ENCODE measurements around the gene FKBP7. TPM values are rescaled to one million over a fixed set of nuclear protein-coding genes. Genes with fewer than 3 reads are reported as not detected.
A peak's percentile ranks its signal among the peaks of the same experiment; 100 is the strongest.

The FKBP7 gene
- total RNA-seq, 1 experiment from 2014 or later, result 4.8 TPM

- TF ChIP-seq CTCF (conservative IDR thresholded peaks at IDR 0.05), result peak; percentile 93
- H3K9me3 ChIP-seq (ENCODE audit: control insufficient read depth, low read depth, low read length), result no peaks in the 10 kb centered on the region
- Mint-ChIP-seq H3K27me3 (ENCODE audit: low read depth) (no peaks in the 10 kb centered on the region), H3K9me3 (no peaks in the 10 kb centered on the region), H3K4me3 (peak overlapping the region; percentile 87 to 89), H3K36me3 (ENCODE audit: insufficient read depth in 1 of 3, low read depth in 3 of 3) (no peaks in the 10 kb centered on the region), H3K27ac (peak overlapping the region in 2 of 3 experiments; percentile 31 to 97; a peak in 3 of 7 replicates), H3K4me1 (peaks cover 10 to 16% of the 10 kb centered on the region in 2 experiments)
- no peak overlapping the region for H2BK20ac ChIP-seq (ENCODE audit: low read depth, low read length, poor library complexity, severe bottlenecking)
- H3K18ac ChIP-seq (ENCODE audit: insufficient read length, low read depth, low read length), result no peak overlapping the region
- no peak overlapping the region for H3T11ph ChIP-seq (ENCODE audit: low read length)
- peak overlapping the region; percentile 79 for H2AFZ ChIP-seq (ENCODE audit: low read length)
- no peaks in the 10 kb centered on the region for H3K27me3 ChIP-seq (ENCODE audit: insufficient read depth, low read length)
- peak; percentile 91 for DNase-seq
- H3K27ac ChIP-seq (ENCODE audit: insufficient read length, low read depth, low read length), result peak overlapping the region; percentile 47
- H2BK5ac ChIP-seq (ENCODE audit: insufficient read length, low read length), result no peak overlapping the region
- H3K9ac ChIP-seq (ENCODE audit: extremely low read depth, insufficient read length, low read length), result peak overlapping the region; percentile 77
- peaks cover 3% of the 10 kb centered on the region for H3K23me2 ChIP-seq (ENCODE audit: insufficient read length, low read depth, low read length, poor library complexity, severe bottlenecking)
- H2BK12ac ChIP-seq (ENCODE audit: insufficient read length, low read depth, low read length), result no peak overlapping the region
- H3K4me1 ChIP-seq (ENCODE audit: insufficient read depth, low read length), result no peaks in the 10 kb centered on the region
- H3K56ac ChIP-seq (ENCODE audit: insufficient read length, low read depth, low read length), result no peak overlapping the region
- no peak overlapping the region for H3K23ac ChIP-seq (ENCODE audit: insufficient read length, low read depth, low read length)
- no peaks in the 10 kb centered on the region for H4K20me1 ChIP-seq (ENCODE audit: control insufficient read depth, insufficient read depth, insufficient read length)
- H4K5ac ChIP-seq (ENCODE audit: insufficient read length, low read depth, low read length), result no peak overlapping the region
- H4K91ac ChIP-seq (ENCODE audit: insufficient read length, low read depth, low read length), result no peak overlapping the region
- no peaks in the 10 kb centered on the region for H3K79me1 ChIP-seq (ENCODE audit: insufficient read depth, low read depth, low read length, poor library complexity, severe bottlenecking)
- H3K4ac ChIP-seq (ENCODE audit: low read depth, low read length), result no peak overlapping the region
- H2AK5ac ChIP-seq (ENCODE audit: insufficient read length, low read length), result no peak overlapping the region
- no peak overlapping the region; the same call in 1 of the 2 replicates for H3K14ac ChIP-seq (ENCODE audit: insufficient read depth, low read length)
- no peaks in the 10 kb centered on the region for H3K79me2 ChIP-seq (ENCODE audit: insufficient read depth, low read length)
- H4K8ac ChIP-seq (replicated peaks; ENCODE audit: insufficient read length, low read depth, low read length), result no peak overlapping the region
- no peak overlapping the region for H2BK120ac ChIP-seq (ENCODE audit: low read depth, low read length, poor library complexity, severe bottlenecking)
- H2BK15ac ChIP-seq (ENCODE audit: low read depth, low read length), result no peak overlapping the region
- peak overlapping the region; percentile 80 for H3K4me2 ChIP-seq (ENCODE audit: insufficient read depth, insufficient read length, low read length)
- WGBS (ENCODE audit: extremely low coverage, insufficient read length, low lambda C conversion rate), result no CpG with 5 or more reads among the region's 21 CpGs
Observed at GRCh38 chr2:178414266-178415247, 63.8 kb downstream of the FKBP7 start.

Other genes starting within 250 kb of the FKBP7 start
- 60.1 and 61.5 TPM in 2 replicates for gene PRKRA, start 27.4 kb downstream of the FKBP7 start, total RNA-seq (2021)
- 4.0 and 4.7 TPM in 2 replicates for gene PJVK, start 27.2 kb downstream of the FKBP7 start, total RNA-seq (2021)
- gene PLEKHA3, start 1.9 kb upstream of the FKBP7 start, total RNA-seq (2021), result 23.5 and 25.9 TPM in 2 replicates